Liver (tissue), 9 donors: Measurements from ENCODE around the gene THADA. TPM values are rescaled to one million over a fixed set of nuclear protein-coding genes. Genes with fewer than 3 reads are reported as not detected.

ENCODE experiments used
- DNase-seq: peaks from one replicate; pipeline ENCODE4 v3.0.0-alpha.2; 2017; ENCODE audit warnings: low spot score
- H3K27ac ChIP-seq, 2 donors: one replicate each; pipeline ENCODE4 v1.7.0; 2013; ENCODE audit warnings: inconsistent platforms in 2 of 2, low read length in 2 of 2, control low read depth in 1 of 2, low read depth in 1 of 2, mild to moderate bottlenecking in 1 of 2
- H3K27me3 ChIP-seq, 4 donors: one replicate each; pipeline versions ENCODE4 v1.6.1 to v1.7.0; 2013; ENCODE audit warnings: low read length in 3 of 4, inconsistent platforms in 1 of 4, mild to moderate bottlenecking in 1 of 4, moderate library complexity in 1 of 4; ENCODE audit not compliant: control insufficient read depth in 4 of 4, insufficient read depth in 4 of 4
- H3K36me3 ChIP-seq, 4 donors: one replicate each; pipeline versions ENCODE4 v1.6.1 to v1.7.0; 2013; ENCODE audit warnings: low read length in 3 of 4, mild to moderate bottlenecking in 3 of 4, low read depth in 1 of 4, moderate library complexity in 1 of 4; ENCODE audit not compliant: control insufficient read depth in 4 of 4, insufficient read depth in 3 of 4
- H3K4me1 ChIP-seq, 4 donors: one replicate each; pipeline versions ENCODE4 v1.6.1 to v1.7.0; 2013; ENCODE audit warnings: low read length in 3 of 4, mild to moderate bottlenecking in 3 of 4, moderate library complexity in 1 of 4; ENCODE audit not compliant: control insufficient read depth in 4 of 4, insufficient read depth in 4 of 4
- H3K4me3 ChIP-seq, 3 donors: one replicate each; pipeline versions ENCODE4 v1.6.1 to v1.7.0; 2013; ENCODE audit warnings: low read length in 3 of 3, control low read depth in 1 of 3, low read depth in 1 of 3, mild to moderate bottlenecking in 1 of 3
- H3K9ac ChIP-seq, 2 donors: one replicate each; pipeline ENCODE4 v1.7.0; 2013; ENCODE audit warnings: low read length in 2 of 2, mild to moderate bottlenecking in 2 of 2, moderate library complexity in 2 of 2, control low read depth in 1 of 2, low read depth in 1 of 2
- H3K9me3 ChIP-seq, 4 donors: one replicate each; pipeline versions ENCODE4 v1.6.1 to v1.7.0; 2013; ENCODE audit warnings: low read length in 3 of 4; ENCODE audit not compliant: control insufficient read depth in 4 of 4
- EGR1 ChIP-seq, 2 donors: IDR thresholded peaks; 2 replicates each; pipeline ENCODE4 v1.6.1; 2016 to 2018; ENCODE audit warnings: antibody characterized with exemption in 2 of 2, low read depth in 2 of 2
- FOXA1 ChIP-seq: IDR thresholded peaks from 2 replicates; pipeline ENCODE4 v1.6.1; 2016; ENCODE audit warnings: antibody characterized with exemption
- FOXA2 ChIP-seq: IDR thresholded peaks from 2 replicates; pipeline ENCODE4 v1.6.1; 2016; ENCODE audit warnings: antibody characterized with exemption
- GABPA ChIP-seq, 2 donors: IDR thresholded peaks in 1 of 2; conservative IDR thresholded peaks in 1 of 2; 2 replicates each; pipeline ENCODE4 v1.6.1; 2016; ENCODE audit warnings: antibody characterized with exemption in 2 of 2, mild to moderate bottlenecking in 1 of 2, moderate library complexity in 1 of 2
- HNF4A ChIP-seq, 2 donors: conservative IDR thresholded peaks; 2 replicates each; pipeline ENCODE4 v1.6.1; 2016; ENCODE audit warnings: antibody characterized with exemption in 2 of 2, mild to moderate bottlenecking in 2 of 2
- HNF4G ChIP-seq: IDR thresholded peaks from 2 replicates; pipeline ENCODE4 v1.6.1; 2016; ENCODE audit warnings: antibody characterized with exemption
- JUND ChIP-seq, 2 donors: IDR thresholded peaks; 2 replicates each; pipeline ENCODE4 v1.6.1; 2016; ENCODE audit warnings: antibody characterized with exemption in 2 of 2
- NR2F2 ChIP-seq: IDR thresholded peaks from 2 replicates; pipeline ENCODE4 v1.6.1; 2016; ENCODE audit warnings: antibody characterized with exemption
- RXRA ChIP-seq, 2 donors: IDR thresholded peaks; 2 replicates each; pipeline ENCODE4 v1.6.1; 2017 to 2018; ENCODE audit warnings: antibody characterized with exemption in 2 of 2, mild to moderate bottlenecking in 1 of 2
- SP1 ChIP-seq: IDR thresholded peaks from 2 replicates; pipeline ENCODE4 v1.6.1; 2018; ENCODE audit warnings: antibody characterized with exemption, mild to moderate bottlenecking
- TAF1 ChIP-seq: conservative IDR thresholded peaks from 2 replicates; pipeline ENCODE4 v1.6.1; 2016; ENCODE audit warnings: antibody characterized with exemption, mild to moderate bottlenecking
- YY1 ChIP-seq: IDR thresholded peaks from 2 replicates; pipeline ENCODE4 v1.6.1; 2016; ENCODE audit warnings: antibody characterized with exemption, mild to moderate bottlenecking
- whole genome bisulfite sequencing: extraction: QIAGEN DNeasy Blood & Tissue Kit; methylation state at CpG from one replicate; pipeline ENCODE4 v1.1.7; 2013; 5-methylcytosine and 5-hydroxymethylcytosine counted together
- polyA plus RNA-seq, 2 donors: library from polyadenylated mRNA; stranded (reverse) in 1 of 2; unstranded in 1 of 2; fragments of 200-250 nt in 1 of 2; fragments of >200 nt in 1 of 2; fragmentation: Nextera tagmentation in 1 of 2; extraction: Ambion mirVana in 1 of 2; gene quantifications; one replicate each; pipeline versions ENCODE4 v1.2.1 to v1.2.3, GENCODE V29; 2013 to 2015
- total RNA-seq, 2 donors: library from RNA; depleted of rRNA; stranded (reverse); fragments of >200 nt; gene quantifications; one replicate each; pipeline ENCODE4 v1.2.3, GENCODE V29; 2014
- TF ChIP-seq, protein P1 (sequence below): IDR thresholded peaks from 2 replicates; pipeline ENCODE4 v1.6.1; 2016; ENCODE audit warnings: antibody characterized with exemption
- TF ChIP-seq, protein P2 (sequence below): IDR thresholded peaks from 2 replicates; pipeline ENCODE4 v1.6.1; 2016; ENCODE audit warnings: antibody characterized with exemption, mild to moderate bottlenecking
- TF ChIP-seq, protein P3 (sequence below): fragments of 150-350 bp; IDR thresholded peaks from 2 replicates; pipeline ENCODE4 v1.5.1; 2017; ENCODE audit warnings: improper control_type of control experiment, low read depth, low read length; ENCODE audit not compliant: missing input control
- TF ChIP-seq, protein P4 (sequence below): IDR thresholded peaks from 2 replicates; pipeline ENCODE4 v1.6.1; 2016; ENCODE audit warnings: antibody characterized with exemption
- donor health status: healthy.
- donor health status: healthy.
- donor health status: healthy.
- donor health status: healthy.
- donor health status: healthy.

Gene THADA
- total and polyA plus RNA-seq, 4 donors, result 12.0 to 37.2 (median 22.3) TPM

DNA sequence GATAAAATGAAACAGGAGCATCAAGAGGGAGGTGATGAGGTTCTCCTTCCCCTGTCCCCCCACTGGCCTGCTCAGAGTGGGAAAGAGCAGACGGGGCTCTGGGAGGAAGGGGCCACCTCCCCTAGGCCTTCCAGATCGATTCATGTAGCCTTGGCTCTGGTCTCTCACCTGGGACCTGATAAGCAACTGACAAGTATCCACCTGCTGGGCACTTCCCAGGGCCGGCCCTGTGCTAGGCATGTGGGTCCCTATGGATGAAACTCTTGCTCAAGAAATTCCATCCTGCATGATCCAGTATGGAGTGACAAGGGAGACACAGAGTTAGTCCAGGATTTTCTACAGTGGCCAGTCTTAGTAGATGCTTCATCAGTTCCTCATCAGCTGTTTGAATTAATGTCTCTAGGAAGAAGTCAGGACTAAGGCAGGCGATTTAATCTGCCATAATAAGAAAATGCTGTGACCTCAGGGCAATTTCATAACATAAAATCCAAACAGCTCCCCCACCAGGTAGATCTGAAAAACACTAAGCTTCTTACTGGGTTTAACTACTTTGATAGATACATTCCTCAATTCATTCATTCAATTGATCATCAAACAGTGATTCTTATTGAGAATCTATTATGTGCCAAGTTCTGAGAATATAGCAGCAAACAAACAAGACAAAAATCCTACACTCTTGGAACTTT is 324.8 kb downstream of the THADA start:
- Histone ChIP-seq H3K9ac (no peak overlapping the region), H3K27me3 (no peaks in the 10 kb centered on the region), H3K4me1 (peaks cover 0 to 8% (median 3%) of the 10 kb centered on the region in 4 donors), H3K27ac (no peak overlapping the region), H3K36me3 (peaks cover 0 to 6% (median 0%) of the 10 kb centered on the region in 4 donors), H3K4me3 (no peak overlapping the region), H3K9me3 (no peaks in the 10 kb centered on the region)
- DNase-seq, result no peak
- TF ChIP-seq, protein P1, sequence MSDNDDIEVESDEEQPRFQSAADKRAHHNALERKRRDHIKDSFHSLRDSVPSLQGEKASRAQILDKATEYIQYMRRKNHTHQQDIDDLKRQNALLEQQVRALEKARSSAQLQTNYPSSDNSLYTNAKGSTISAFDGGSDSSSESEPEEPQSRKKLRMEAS, result no peak
- TF ChIP-seq JUND (IDR thresholded peaks at IDR 0.05) (no peak), FOXA2 (no peak), TAF1 (no peak), EGR1 (IDR thresholded peaks at IDR 0.05; ENCODE audit: low read depth in 2 of 2) (no peak), NR2F2 (no peak), HNF4A (conservative IDR thresholded peaks at IDR 0.05) (no peak), FOXA1 (no peak), SP1 (no peak), GABPA (IDR thresholded peaks at IDR 0.05 in 1 of 2, conservative IDR thresholded peaks at IDR 0.05 in 1 of 2) (no peak), YY1 (no peak)
- TF ChIP-seq, protein P2, sequence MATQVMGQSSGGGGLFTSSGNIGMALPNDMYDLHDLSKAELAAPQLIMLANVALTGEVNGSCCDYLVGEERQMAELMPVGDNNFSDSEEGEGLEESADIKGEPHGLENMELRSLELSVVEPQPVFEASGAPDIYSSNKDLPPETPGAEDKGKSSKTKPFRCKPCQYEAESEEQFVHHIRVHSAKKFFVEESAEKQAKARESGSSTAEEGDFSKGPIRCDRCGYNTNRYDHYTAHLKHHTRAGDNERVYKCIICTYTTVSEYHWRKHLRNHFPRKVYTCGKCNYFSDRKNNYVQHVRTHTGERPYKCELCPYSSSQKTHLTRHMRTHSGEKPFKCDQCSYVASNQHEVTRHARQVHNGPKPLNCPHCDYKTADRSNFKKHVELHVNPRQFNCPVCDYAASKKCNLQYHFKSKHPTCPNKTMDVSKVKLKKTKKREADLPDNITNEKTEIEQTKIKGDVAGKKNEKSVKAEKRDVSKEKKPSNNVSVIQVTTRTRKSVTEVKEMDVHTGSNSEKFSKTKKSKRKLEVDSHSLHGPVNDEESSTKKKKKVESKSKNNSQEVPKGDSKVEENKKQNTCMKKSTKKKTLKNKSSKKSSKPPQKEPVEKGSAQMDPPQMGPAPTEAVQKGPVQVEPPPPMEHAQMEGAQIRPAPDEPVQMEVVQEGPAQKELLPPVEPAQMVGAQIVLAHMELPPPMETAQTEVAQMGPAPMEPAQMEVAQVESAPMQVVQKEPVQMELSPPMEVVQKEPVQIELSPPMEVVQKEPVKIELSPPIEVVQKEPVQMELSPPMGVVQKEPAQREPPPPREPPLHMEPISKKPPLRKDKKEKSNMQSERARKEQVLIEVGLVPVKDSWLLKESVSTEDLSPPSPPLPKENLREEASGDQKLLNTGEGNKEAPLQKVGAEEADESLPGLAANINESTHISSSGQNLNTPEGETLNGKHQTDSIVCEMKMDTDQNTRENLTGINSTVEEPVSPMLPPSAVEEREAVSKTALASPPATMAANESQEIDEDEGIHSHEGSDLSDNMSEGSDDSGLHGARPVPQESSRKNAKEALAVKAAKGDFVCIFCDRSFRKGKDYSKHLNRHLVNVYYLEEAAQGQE, result no peak
- TF ChIP-seq, protein P3, sequence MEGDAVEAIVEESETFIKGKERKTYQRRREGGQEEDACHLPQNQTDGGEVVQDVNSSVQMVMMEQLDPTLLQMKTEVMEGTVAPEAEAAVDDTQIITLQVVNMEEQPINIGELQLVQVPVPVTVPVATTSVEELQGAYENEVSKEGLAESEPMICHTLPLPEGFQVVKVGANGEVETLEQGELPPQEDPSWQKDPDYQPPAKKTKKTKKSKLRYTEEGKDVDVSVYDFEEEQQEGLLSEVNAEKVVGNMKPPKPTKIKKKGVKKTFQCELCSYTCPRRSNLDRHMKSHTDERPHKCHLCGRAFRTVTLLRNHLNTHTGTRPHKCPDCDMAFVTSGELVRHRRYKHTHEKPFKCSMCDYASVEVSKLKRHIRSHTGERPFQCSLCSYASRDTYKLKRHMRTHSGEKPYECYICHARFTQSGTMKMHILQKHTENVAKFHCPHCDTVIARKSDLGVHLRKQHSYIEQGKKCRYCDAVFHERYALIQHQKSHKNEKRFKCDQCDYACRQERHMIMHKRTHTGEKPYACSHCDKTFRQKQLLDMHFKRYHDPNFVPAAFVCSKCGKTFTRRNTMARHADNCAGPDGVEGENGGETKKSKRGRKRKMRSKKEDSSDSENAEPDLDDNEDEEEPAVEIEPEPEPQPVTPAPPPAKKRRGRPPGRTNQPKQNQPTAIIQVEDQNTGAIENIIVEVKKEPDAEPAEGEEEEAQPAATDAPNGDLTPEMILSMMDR, result no peak
- TF ChIP-seq, protein P4, sequence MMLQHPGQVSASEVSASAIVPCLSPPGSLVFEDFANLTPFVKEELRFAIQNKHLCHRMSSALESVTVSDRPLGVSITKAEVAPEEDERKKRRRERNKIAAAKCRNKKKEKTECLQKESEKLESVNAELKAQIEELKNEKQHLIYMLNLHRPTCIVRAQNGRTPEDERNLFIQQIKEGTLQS, result no peak
- WGBS, result 77% methylated on average over 4 of the region's 4 CpGs

DNA sequence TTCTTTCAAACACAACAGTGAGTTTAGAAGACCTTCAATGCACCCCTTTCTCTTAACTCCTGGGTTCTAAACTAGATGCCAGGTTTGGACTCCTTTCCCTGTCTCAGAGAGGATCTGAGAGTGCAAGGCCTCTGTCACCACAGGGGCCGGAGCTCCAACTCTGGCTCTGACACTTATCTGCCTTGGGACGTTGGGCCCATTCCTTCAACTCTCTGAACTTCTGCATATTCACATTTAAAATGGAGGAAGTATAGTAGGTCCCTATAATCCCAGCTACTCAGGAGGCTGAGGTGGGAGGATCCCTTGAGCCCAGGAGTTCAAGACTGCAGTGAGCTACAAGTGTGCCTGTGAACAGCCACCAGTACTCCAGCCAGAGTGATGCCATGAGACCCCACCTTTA is 325.4 kb downstream of the THADA start:
- Histone ChIP-seq H3K9me3 (no peaks in the 10 kb centered on the region), H3K27me3 (no peaks in the 10 kb centered on the region), H3K4me1 (peaks cover 0 to 4% (median 0%) of the 10 kb centered on the region in 4 donors), H3K27ac (no peak overlapping the region), H3K9ac (no peak overlapping the region), H3K4me3 (no peak overlapping the region), H3K36me3 (peaks cover 0 to 6% (median 0%) of the 10 kb centered on the region in 4 donors)
- TF ChIP-seq NR2F2 (no peak), YY1 (no peak), FOXA2 (no peak), HNF4G (no peak), FOXA1 (no peak), JUND (IDR thresholded peaks at IDR 0.05) (no peak), RXRA (IDR thresholded peaks at IDR 0.05) (no peak), HNF4A (conservative IDR thresholded peaks at IDR 0.05) (no peak), EGR1 (IDR thresholded peaks at IDR 0.05; ENCODE audit: low read depth in 2 of 2) (no peak)
- TF ChIP-seq, protein P4, result no peak
- TF ChIP-seq, protein P3, result no peak
- TF ChIP-seq, protein P1, result no peak
- TF ChIP-seq, protein P2, result no peak
- WGBS, result 87% methylated on average over 2 of the region's 2 CpGs
- no peak for DNase-seq
